Esophagus squamous epithelium (tissue), 5 donors: ENCODE measurements around the gene ZNF593OS. TPM values are rescaled to one million over a fixed set of nuclear protein-coding genes. Genes with fewer than 3 reads are reported as not detected.

Source experiments
- DNase-seq: peaks from one replicate; lab custom pipeline; 2025; lab: John Stamatoyannopoulos, UW
- H3K27ac ChIP-seq, 4 donors: fragments of 200-600 bp; sonication (generic); one replicate each; pipeline ENCODE4 v1.5.1; 2016 to 2019; ENCODE audit warnings: mild to moderate bottlenecking in 1 of 4
- H3K27me3 ChIP-seq, 4 donors: fragments of 200-600 bp; sonication (generic); 1 replicate in 3 of 4; 2 replicates in 1 of 4; pipeline versions ENCODE4 v1.5.1 to v1.6.0; 2017 to 2021; ENCODE audit warnings: antibody characterized with exemption in 1 of 4
- H3K36me3 ChIP-seq, 3 donors: fragments of 200-600 bp; sonication (generic); one replicate each; pipeline ENCODE4 v1.5.1; 2016 to 2019
- H3K4me1 ChIP-seq, 3 donors: fragments of 200-600 bp; sonication (generic); one replicate each; pipeline ENCODE4 v1.5.1; 2017 to 2019
- H3K4me3 ChIP-seq, 4 donors: fragments of 200-600 bp; sonication (generic); 1 replicate in 3 of 4; 2 replicates in 1 of 4; pipeline ENCODE4 v1.5.1; 2016 to 2019; ENCODE audit warnings: mild to moderate bottlenecking in 2 of 4, moderate library complexity in 1 of 4
- H3K9me3 ChIP-seq, 3 donors: fragments of 200-600 bp; sonication (generic); one replicate each; pipeline ENCODE4 v1.5.1; 2016 to 2019
- CTCF ChIP-seq, 6 experiments: fragments of 450-650 bp in 4 of 6; fragments of 200-600 bp in 2 of 6; sonication (generic) in 2 of 6; IDR thresholded peaks; one replicate each; pipeline ENCODE4 v1.5.1; 2016 to 2019; ENCODE audit warnings: antibody characterized with exemption in 6 of 6, mild to moderate bottlenecking in 4 of 6, moderate library complexity in 4 of 6
- POLR2A ChIP-seq, 4 donors: fragments of 450-650 bp; IDR thresholded peaks; one replicate each; pipeline ENCODE4 v1.6.1; 2017; ENCODE audit warnings: antibody characterized with exemption in 4 of 4, mild to moderate bottlenecking in 4 of 4, moderate library complexity in 3 of 4
- whole genome bisulfite sequencing, 2 donors: methylation state at CpG; one replicate each; pipeline ENCODE4 v1.1.5; 2018; 5-methylcytosine and 5-hydroxymethylcytosine counted together
- intact Hi-C: fragments of 100-400 bp; cut with DNase I; formaldehyde crosslinking; loops from one replicate; pipeline ENCODE4 v1.15.0; 2022
- total RNA-seq, 4 donors: library from RNA; depleted of rRNA; stranded (reverse); fragments of >200 nt; gene quantifications; one replicate each; pipeline ENCODE4 v1.1.0, GENCODE V29; 2016
- donor health status: DM: yes; HTN: yes; CAD: no.

The ZNF593OS gene
- total RNA-seq, 4 donors from 2014 or later, result not detected

GRCh38 chr1:26184883-26185282 is 13.3 kb upstream of the ZNF593OS start:
- TF ChIP-seq POLR2A (IDR thresholded peaks at IDR 0.05) (no peak), CTCF (IDR thresholded peaks at IDR 0.05) (no peak)
- H3K27me3 ChIP-seq, result no peaks in the 10 kb centered on the region
- H3K4me1 ChIP-seq, result peaks cover 0 to 26% (median 12%) of the 10 kb centered on the region in 3 donors
- H3K4me3 ChIP-seq, result no peak overlapping the region
- WGBS, 2 donors, result 87 to 100% methylated on average over 3 to 4 of the region's 21 CpGs
- no peak for DNase-seq
- intact Hi-C loops, result no loop called here
- peaks cover 0 to 91% (median 3%) of the 10 kb centered on the region in 3 donors for H3K36me3 ChIP-seq
- no peak overlapping the region for H3K27ac ChIP-seq
- no peaks in the 10 kb centered on the region for H3K9me3 ChIP-seq

- DNase-seq, result no peak
- no peaks in the 10 kb centered on the region for H3K9me3 ChIP-seq
- peaks cover 0 to 27% (median 12%) of the 10 kb centered on the region in 3 donors for H3K4me1 ChIP-seq
- WGBS, 2 donors, result 80 to 100% methylated on average over 1 to 2 of the region's 7 CpGs
- peaks cover 0 to 83% (median 3%) of the 10 kb centered on the region in 3 donors for H3K36me3 ChIP-seq
- no peak for TF ChIP-seq CTCF (IDR thresholded peaks at IDR 0.05)
- no peak for TF ChIP-seq POLR2A (IDR thresholded peaks at IDR 0.05)
- H3K4me3 ChIP-seq, result no peak overlapping the region
- H3K27ac ChIP-seq, result no peak overlapping the region
- H3K27me3 ChIP-seq, result no peaks in the 10 kb centered on the region
- intact Hi-C loops, result no loop called here
These were observed 12.5 kb upstream of the ZNF593OS start for GRCh38 chr1:26184086-26184485.

GRCh38 chr1:26182383-26182696 is 10.7 kb upstream of the ZNF593OS start:
- peaks cover 0 to 65% (median 3%) of the 10 kb centered on the region in 3 donors for H3K36me3 ChIP-seq
- WGBS, 2 donors, result 100% methylated on average over 2 of the region's 7 CpGs; no CpG with 5 or more reads in 1 of the 2 donors
- H3K27me3 ChIP-seq, result no peaks in the 10 kb centered on the region

GRCh38 chr1:26181586-26182382 is 10.2 kb upstream of the ZNF593OS start:
- no peaks in the 10 kb centered on the region for H3K27me3 ChIP-seq
- no peak overlapping the region for H3K4me3 ChIP-seq
- 44 to 62% methylated on average over 6 to 8 of the region's 9 CpGs for WGBS, 2 donors
- DNase-seq, result no peak
- no peaks in the 10 kb centered on the region for H3K9me3 ChIP-seq
- intact Hi-C loops, result no loop called here
- TF ChIP-seq POLR2A (IDR thresholded peaks at IDR 0.05) (no peak), CTCF (IDR thresholded peaks at IDR 0.05) (no peak)
- H3K27ac ChIP-seq, result peak overlapping the region; percentile 46 to 74 (median 60)
- peaks cover 4 to 44% (median 12%) of the 10 kb centered on the region in 3 donors for H3K4me1 ChIP-seq
- H3K36me3 ChIP-seq, result peaks cover 0 to 60% (median 3%) of the 10 kb centered on the region in 3 donors

More at GRCh38 chr1:26182383-26182696, 10.7 kb upstream of the ZNF593OS start:
- Histone ChIP-seq H3K4me1 (peaks cover 4 to 40% (median 12%) of the 10 kb centered on the region in 3 donors), H3K27ac (peak overlapping the region in 2 of 4 donors; percentile 46 to 74), H3K9me3 (no peaks in the 10 kb centered on the region), H3K4me3 (no peak overlapping the region)
- TF ChIP-seq POLR2A (IDR thresholded peaks at IDR 0.05) (no peak), CTCF (IDR thresholded peaks at IDR 0.05) (no peak)
- no peak for DNase-seq
- intact Hi-C loops, result no loop called here

GRCh38 chr1:26180010-26180506 is 8.4 kb upstream of the ZNF593OS start:
- no peak for DNase-seq
- Histone ChIP-seq H3K27ac (no peak overlapping the region), H3K4me1 (peaks cover 4 to 45% (median 12%) of the 10 kb centered on the region in 3 donors), H3K4me3 (no peak overlapping the region), H3K9me3 (no peaks in the 10 kb centered on the region), H3K27me3 (no peaks in the 10 kb centered on the region), H3K36me3 (peaks cover 0 to 43% (median 3%) of the 10 kb centered on the region in 3 donors)
- intact Hi-C loops, result no loop called here
- TF ChIP-seq POLR2A (IDR thresholded peaks at IDR 0.05), result no peak
- no peak for TF ChIP-seq CTCF (IDR thresholded peaks at IDR 0.05)
- WGBS, 2 donors, result 66 to 80% methylated on average over 2 to 4 of the region's 4 CpGs
